Muscle layer of colon (tissue), 2 donors: ENCODE data around the gene STK10.

ENCODE experiments used
- H3K27ac ChIP-seq: one replicate; pipeline ENCODE4 v1.7.0; 2013; ENCODE audit warnings: low read depth, mild to moderate bottlenecking, low read length, moderate library complexity
- H3K27me3 ChIP-seq, 2 donors: one replicate each; pipeline ENCODE4 v1.7.0; 2013; ENCODE audit warnings: low read length in 2 of 2, mild to moderate bottlenecking in 2 of 2; ENCODE audit not compliant: insufficient read depth in 2 of 2, control insufficient read depth in 1 of 2
- H3K36me3 ChIP-seq: one replicate; pipeline ENCODE4 v1.7.0; 2013; ENCODE audit warnings: mild to moderate bottlenecking, low read length; ENCODE audit not compliant: insufficient read depth
- H3K4me1 ChIP-seq: one replicate; pipeline ENCODE4 v1.7.0; 2013; ENCODE audit warnings: mild to moderate bottlenecking, low read length; ENCODE audit not compliant: insufficient read depth
- H3K4me3 ChIP-seq, 2 donors: one replicate each; pipeline ENCODE4 v1.7.0; 2013; ENCODE audit warnings: low read length in 2 of 2, low read depth in 1 of 2, mild to moderate bottlenecking in 1 of 2, moderate library complexity in 1 of 2
- H3K9ac ChIP-seq: one replicate; pipeline ENCODE4 v1.7.0; 2013; ENCODE audit warnings: low read length
- H3K9me3 ChIP-seq: one replicate; pipeline ENCODE4 v1.7.0; 2013; ENCODE audit warnings: mild to moderate bottlenecking, low read length
- donor health status: abdominal sarcoma.
- donor health status: Adenocarcinoma of cecum.

The STK10 gene

GRCh38 chr5:171997011-171997410 is 191.0 kb downstream of the STK10 start:
- H3K4me3 ChIP-seq: no peak overlapping the region
- H3K4me1 ChIP-seq: peaks cover 28% of the 10 kb centered on the region
- H3K36me3 ChIP-seq: no peaks in the 10 kb centered on the region
- no peak overlapping the region for H3K9ac ChIP-seq
- H3K27ac ChIP-seq: no peak overlapping the region
- H3K9me3 ChIP-seq: no peaks in the 10 kb centered on the region
- no peaks in the 10 kb centered on the region for H3K27me3 ChIP-seq

- H3K4me1 ChIP-seq: peaks cover 11% of the 10 kb centered on the region
- H3K9ac ChIP-seq: no peak overlapping the region
- no peaks in the 10 kb centered on the region for H3K9me3 ChIP-seq
- no peak overlapping the region for H3K27ac ChIP-seq
- H3K27me3 ChIP-seq: no peaks in the 10 kb centered on the region
- H3K36me3 ChIP-seq: no peaks in the 10 kb centered on the region
- H3K4me3 ChIP-seq: no peak overlapping the region
These were observed 195.2 kb downstream of the STK10 start for GRCh38 chr5:171992813-171993212.

DNA sequence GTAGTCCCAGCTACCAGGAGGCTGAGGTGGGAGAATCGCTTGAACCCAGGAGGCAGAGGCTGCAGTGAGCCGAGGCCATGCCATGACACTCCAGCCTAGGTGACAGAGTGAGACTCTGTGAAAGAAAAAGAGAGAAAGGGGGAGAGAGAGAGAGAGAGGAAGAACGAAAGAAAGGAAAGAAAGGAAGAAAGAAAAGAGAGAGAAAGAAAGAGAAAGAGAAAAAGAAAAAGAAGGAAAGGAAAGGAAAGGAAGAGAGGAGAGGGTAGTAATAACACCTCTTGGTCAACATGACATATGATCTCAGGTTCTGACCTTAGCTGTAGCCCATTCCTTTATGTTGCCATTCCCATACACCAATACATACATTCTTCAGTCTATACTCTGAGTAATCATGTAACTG is 195.7 kb downstream of the STK10 start:
- Histone ChIP-seq H3K36me3 (no peaks in the 10 kb centered on the region), H3K9ac (no peak overlapping the region), H3K27me3 (no peaks in the 10 kb centered on the region), H3K27ac (no peak overlapping the region), H3K4me1 (peaks cover 11% of the 10 kb centered on the region), H3K9me3 (no peaks in the 10 kb centered on the region), H3K4me3 (no peak overlapping the region)
